H1 (cell line): ENCODE data around the gene CD7. TPM values are rescaled to one million over a fixed set of nuclear protein-coding genes. Genes with fewer than 3 reads are reported as not detected.

Source experiments
- CTCF ChIA-PET: fragments of 300-600 bp; sonication (Branson Sonifier 250); formaldehyde crosslinking; loops from one replicate; lab custom pipeline; 2021; ENCODE audit not compliant: partially characterized antibody; lab: Charles Lee
- POLR2A ChIA-PET: fragments of 300-600 bp; sonication (Branson Sonifier 250); formaldehyde crosslinking; loops from one replicate; lab custom pipeline; 2021; ENCODE audit warnings: inconsistent platforms; ENCODE audit not compliant: partially characterized antibody; lab: Charles Lee
- DNase-seq, 2 experiments: peaks; one replicate each; pipeline versions ENCODE4 v3.0.0 to v3.0.0-alpha.2; 2010 to 2022; ENCODE audit warnings: low spot score in 2 of 2, low read depth in 1 of 2, mixed read lengths in 1 of 2
- FAIRE-seq: peaks from 2 replicates; lab custom pipeline; 2011; peaks lifted over from hg19 to GRCh38; lab: Jason Lieb, UNC
- H2AFZ ChIP-seq: 2 replicates; pipeline ENCODE4 v1.8.1; 2012; ENCODE audit warnings: low read length, inconsistent platforms
- H2AK5ac ChIP-seq: 2 replicates; pipeline ENCODE4 v1.6.1; 2013; ENCODE audit warnings: low read depth, low read length
- H2BK120ac ChIP-seq: replicated peaks from 2 replicates; pipeline ENCODE3; 2013; ENCODE audit warnings: low read depth, low read length, inconsistent platforms
- H2BK12ac ChIP-seq: 2 replicates; pipeline ENCODE4 v1.6.1; 2013; ENCODE audit warnings: low read depth, low read length
- H2BK15ac ChIP-seq: 2 replicates; pipeline ENCODE4 v1.6.1; 2013; ENCODE audit warnings: low read length
- H2BK20ac ChIP-seq: 2 replicates; pipeline ENCODE4 v1.6.1; 2013; ENCODE audit warnings: low read length
- H2BK5ac ChIP-seq: 2 replicates; pipeline ENCODE4 v1.6.1; 2013; ENCODE audit warnings: low read depth, low read length
- H3K14ac ChIP-seq: 2 replicates; pipeline ENCODE4 v1.6.1; 2013; ENCODE audit warnings: inconsistent platforms; ENCODE audit not compliant: insufficient read length
- H3K18ac ChIP-seq: 2 replicates; pipeline ENCODE4 v1.6.1; 2013; ENCODE audit warnings: low read length; ENCODE audit errors: extremely low read depth
- H3K23ac ChIP-seq: 2 replicates; pipeline ENCODE4 v1.6.1; 2013; ENCODE audit warnings: inconsistent platforms; ENCODE audit not compliant: insufficient read length
- H3K23me2 ChIP-seq: 2 replicates; pipeline ENCODE4 v1.6.1; 2013; ENCODE audit warnings: low read depth, low read length
- H3K27ac ChIP-seq: 2 replicates; pipeline ENCODE4 v1.6.1; 2011; ENCODE audit warnings: low read depth, low read length, inconsistent platforms
- H3K27me3 ChIP-seq, 4 experiments: replicated peaks in 1 of 4; 1 replicate in 1 of 4; 2 replicates in 3 of 4; pipeline versions ENCODE4 v1.6.1 to v1.8.1; 2011 to 2013; ENCODE audit warnings: low read length in 3 of 4, mild to moderate bottlenecking in 3 of 4, inconsistent platforms in 2 of 4, mixed read lengths in 2 of 4, moderate library complexity in 1 of 4; ENCODE audit not compliant: control insufficient read depth in 3 of 4, insufficient read depth in 3 of 4; ENCODE audit errors: extremely low read depth in 1 of 4
- H3K36me3 ChIP-seq, 4 experiments: 2 replicates each; pipeline versions ENCODE4 v1.6.1 to v1.8.1; 2011 to 2013; ENCODE audit warnings: mild to moderate bottlenecking in 4 of 4, low read length in 3 of 4, moderate library complexity in 2 of 4, control low read depth in 1 of 4, inconsistent platforms in 1 of 4; ENCODE audit not compliant: insufficient read depth in 4 of 4, control insufficient read depth in 2 of 4
- H3K4ac ChIP-seq: replicated peaks from 2 replicates; pipeline ENCODE3; 2013; ENCODE audit warnings: low read length, low read depth, mixed read lengths, inconsistent platforms; ENCODE audit not compliant: insufficient read length
- H3K4me1 ChIP-seq, 4 experiments: replicated peaks in 1 of 4; 1 replicate in 1 of 4; 2 replicates in 3 of 4; pipeline versions ENCODE4 v1.6.1 to v1.8.1; 2011 to 2013; ENCODE audit warnings: low read length in 3 of 4, inconsistent platforms in 2 of 4, mixed read lengths in 1 of 4; ENCODE audit not compliant: insufficient read depth in 4 of 4, control insufficient read depth in 3 of 4
- H3K4me2 ChIP-seq, 2 experiments: 2 replicates each; pipeline versions ENCODE4 v1.6.1 to v1.8.1; 2011 to 2013; ENCODE audit warnings: low read depth in 2 of 2, low read length in 2 of 2, control low read depth in 1 of 2, inconsistent platforms in 1 of 2, mild to moderate bottlenecking in 1 of 2; ENCODE audit not compliant: insufficient read depth in 1 of 2
- H3K4me3 ChIP-seq, 4 experiments: fragments of 200-600, 300-600 bp in 1 of 4; sonication (generic), shearing (Covaris generic), sonication (Bioruptor Twin) in 1 of 4; 2 replicates each; pipeline versions ENCODE4 v1.5.1 to v1.8.1; 2011 to 2016; ENCODE audit warnings: low read length in 4 of 4, low read depth in 3 of 4, control low read depth in 2 of 4, inconsistent platforms in 2 of 4, mild to moderate bottlenecking in 2 of 4, mixed read lengths in 1 of 4, moderate library complexity in 1 of 4; ENCODE audit not compliant: insufficient read depth in 2 of 4; ENCODE audit errors: extremely low read depth in 1 of 4
- H3K56ac ChIP-seq: replicated peaks from 2 replicates; pipeline ENCODE3; 2013; ENCODE audit warnings: low read depth, mild to moderate bottlenecking, mixed read lengths, low read length, inconsistent platforms; ENCODE audit not compliant: insufficient read length
- H3K79me1 ChIP-seq: 2 replicates; pipeline ENCODE4 v1.6.1; 2013; ENCODE audit warnings: low read depth, low read length, control low read depth
- H3K79me2 ChIP-seq, 2 experiments: 2 replicates each; pipeline versions ENCODE4 v1.6.1 to v1.8.1; 2012 to 2013; ENCODE audit warnings: low read length in 2 of 2, mild to moderate bottlenecking in 2 of 2, inconsistent platforms in 1 of 2; ENCODE audit not compliant: insufficient read depth in 2 of 2, control insufficient read depth in 1 of 2
- H3K9ac ChIP-seq, 4 experiments: replicated peaks in 1 of 4; 1 replicate in 1 of 4; 2 replicates in 3 of 4; pipeline versions ENCODE4 v1.6.1 to v1.8.1; 2011 to 2013; ENCODE audit warnings: low read depth in 3 of 4, low read length in 3 of 4, control low read depth in 2 of 4, mild to moderate bottlenecking in 2 of 4, moderate library complexity in 2 of 4, inconsistent platforms in 1 of 4; ENCODE audit errors: extremely low read depth in 1 of 4
- H3K9me3 ChIP-seq, 2 experiments: 2 replicates each; pipeline versions ENCODE4 v1.6.1 to v1.8.1; 2012 to 2013; ENCODE audit warnings: mild to moderate bottlenecking in 2 of 2, moderate library complexity in 2 of 2, control low read depth in 1 of 2, inconsistent platforms in 1 of 2, low read depth in 1 of 2, low read length in 1 of 2, mixed read lengths in 1 of 2; ENCODE audit not compliant: insufficient read depth in 2 of 2
- H4K20me1 ChIP-seq, 2 experiments: replicated peaks in 1 of 2; 2 replicates each; pipeline versions ENCODE3 to v1.8.1; 2011 to 2013; ENCODE audit warnings: inconsistent platforms in 2 of 2, low read length in 2 of 2, mild to moderate bottlenecking in 1 of 2; ENCODE audit not compliant: insufficient read depth in 2 of 2, control insufficient read depth in 1 of 2
- H4K5ac ChIP-seq: 2 replicates; pipeline ENCODE4 v1.6.1; 2013; ENCODE audit warnings: low read length, low read depth, mixed read lengths, inconsistent platforms; ENCODE audit not compliant: insufficient read length
- H4K8ac ChIP-seq: 2 replicates; pipeline ENCODE4 v1.8.0; 2013; ENCODE audit warnings: mild to moderate bottlenecking, moderate library complexity, low read length, inconsistent platforms; ENCODE audit not compliant: insufficient read depth; ENCODE audit errors: extremely low read depth
- H4K91ac ChIP-seq: replicated peaks from 2 replicates; pipeline ENCODE3; 2013; ENCODE audit warnings: low read length, mixed read lengths, inconsistent platforms; ENCODE audit not compliant: insufficient read length
- BRCA1 ChIP-seq: IDR thresholded peaks from 2 replicates; pipeline ENCODE4 v1.6.1; 2012; ENCODE audit warnings: low read depth, low read length, improper control_type of control experiment
- CBX8 ChIP-seq: fragments of 300-800, 300-1000 bp; sonication (generic); IDR thresholded peaks from 2 replicates; pipeline ENCODE4 v1.7.1; 2016; ENCODE audit warnings: low read depth, low read length, borderline replicate concordance
- CHD1 ChIP-seq: IDR thresholded peaks from 2 replicates; pipeline ENCODE4 v1.6.1; 2012; ENCODE audit warnings: low read depth, low read length, improper control_type of control experiment
- CREB1 ChIP-seq: IDR thresholded peaks from 2 replicates; pipeline ENCODE4 v1.6.1; 2012; ENCODE audit warnings: inconsistent platforms
- POLR2AphosphoS5 ChIP-seq: IDR thresholded peaks from 2 replicates; pipeline ENCODE4 v1.6.1; 2011; ENCODE audit warnings: low read depth, low read length
- RXRA ChIP-seq: IDR thresholded peaks from 2 replicates; pipeline ENCODE4 v1.6.1; 2011; ENCODE audit warnings: low read depth, mild to moderate bottlenecking, low read length, moderate library complexity; ENCODE audit not compliant: insufficient read depth
- SAP30 ChIP-seq: fragments of 300-600 bp; sonication (generic); IDR thresholded peaks from 2 replicates; pipeline ENCODE4 v1.7.1; 2012; ENCODE audit warnings: low read length, moderate library complexity, mild to moderate bottlenecking, inconsistent platforms; ENCODE audit not compliant: insufficient read depth, insufficient replicate concordance
- SIX5 ChIP-seq: IDR thresholded peaks from 2 replicates; pipeline ENCODE4 v1.6.1; 2011; ENCODE audit warnings: mild to moderate bottlenecking, low read depth, low read length
- TEAD4 ChIP-seq: IDR thresholded peaks from 2 replicates; pipeline ENCODE4 v1.6.1; 2012; ENCODE audit warnings: low read depth, low read length, inconsistent platforms, mixed read lengths
- YY1 ChIP-seq: IDR thresholded peaks from 2 replicates; pipeline ENCODE4 v1.6.1; 2011; ENCODE audit warnings: low read depth, mild to moderate bottlenecking, low read length
- WGBS, 2 experiments: shearing (Covaris generic) in 1 of 2; methylation state at CpG; one replicate each; pipeline versions ENCODE4 v1.1.6 to v1.1.7; 2013 to 2015; ENCODE audit warnings: low lambda C conversion rate in 2 of 2, mixed read lengths in 2 of 2, inconsistent platforms in 1 of 2, low coverage in 1 of 2, missing lambda C conversion rate in 1 of 2; ENCODE audit not compliant: insufficient replicate concordance in 2 of 2, insufficient coverage in 1 of 2, insufficient read length in 1 of 2; ENCODE audit errors: extremely low coverage in 1 of 2, missing lambda C conversion rate in 1 of 2; 5-methylcytosine and 5-hydroxymethylcytosine counted together
- polyA plus RNA-seq, 7 experiments: library from polyadenylated mRNA; depleted of rRNA in 3 of 7; stranded (reverse) in 5 of 7; unstranded in 2 of 7; fragments of >200 nt in 5 of 7; fragments of 200-250 nt in 2 of 7; gene quantifications; 1 replicate in 5 of 7; 2 replicates in 1 of 7; 4 replicates in 1 of 7; pipeline versions ENCODE4 v1.2.1 to v1.2.3, GENCODE V29; 2011 to 2013; ENCODE audit warnings: missing spikeins in 2 of 7, mixed read lengths in 2 of 7
- total RNA-seq: library from RNA; stranded (reverse); fragmentation: NEBNext Ultra II Directional; extraction: Animal tissue kit (Norgen Biotek cat#: 25700); gene quantifications from 2 replicates; pipeline ENCODE4 v1.2.1, GENCODE V29; 2021

CD7 gene
- total and polyA plus RNA-seq, 2 of the 8 experiments (the other 6 are each of a cell fraction or from before 2014, with no cell fraction given): 0.83 to 0.86 TPM

- H4K20me1 ChIP-seq: no peaks in the 10 kb centered on the region
- no peak overlapping the region for H3K4me3 ChIP-seq
- no peak overlapping the region for H4K91ac ChIP-seq
- no peak overlapping the region for H2BK20ac ChIP-seq
- H3K36me3 ChIP-seq: no peaks in the 10 kb centered on the region; a peak in 1 of 8 replicates
- DNase-seq: peak in 1 of 2 experiments; percentile 46
- 85% methylated on average over 23 of the region's 23 CpGs; no CpG with 5 or more reads in 1 of the 2 experiments for WGBS, 2 experiments
- no peaks in the 10 kb centered on the region for H3K27me3 ChIP-seq
- H3K18ac ChIP-seq: no peak overlapping the region
- no peak overlapping the region for H2AK5ac ChIP-seq
- no peak overlapping the region for H2AFZ ChIP-seq
- no peak overlapping the region; the same call in 1 of the 2 replicates for H2BK5ac ChIP-seq
- TF ChIP-seq SIX5: no peak
- TF ChIP-seq YY1: no peak
- no peak for TF ChIP-seq CBX8
- no peak for TF ChIP-seq RXRA
- no peak for TF ChIP-seq CHD1
- TF ChIP-seq POLR2AphosphoS5: no peak
- TF ChIP-seq CREB1: no peak
- TF ChIP-seq SAP30: no peak
- no peak for TF ChIP-seq TEAD4
- no peak for TF ChIP-seq BRCA1
- no peak overlapping the region for H3K14ac ChIP-seq
- H2BK12ac ChIP-seq: no peak overlapping the region
- no peak overlapping the region for H2BK120ac ChIP-seq
- no peaks in the 10 kb centered on the region for H3K23me2 ChIP-seq
- H3K9me3 ChIP-seq: no peaks in the 10 kb centered on the region
- H3K79me1 ChIP-seq: no peaks in the 10 kb centered on the region
- H3K56ac ChIP-seq: no peak overlapping the region
- ChIA-PET POLR2A (interaction anchor here (0.6 to 2.4 kb wide), 5 partner anchors 9 to 69 kb away, joined by 3 to 18 read pairs (median 3); partner anchors contain the start of gene CSNK1D), CTCF (interaction anchor here (0.7 to 2.3 kb wide), 5 partner anchors 12 to 75 kb away, joined by 3 to 9 read pairs (median 3); partner anchors contain the start of gene CD7)
- H3K27ac ChIP-seq: no peak overlapping the region
- H3K4ac ChIP-seq: no peak overlapping the region
- no peaks in the 10 kb centered on the region for H3K4me1 ChIP-seq
- FAIRE-seq: no peak
- no peak overlapping the region for H4K5ac ChIP-seq
- H3K4me2 ChIP-seq: no peak overlapping the region
- no peaks in the 10 kb centered on the region for H3K79me2 ChIP-seq
- peak overlapping the region; percentile 68; the same call in 1 of the 2 replicates for H4K8ac ChIP-seq
- no peak overlapping the region for H3K9ac ChIP-seq
- H2BK15ac ChIP-seq: 0 out of 2 replicates have a peak overlapping the region, but pooled peaks have one; percentile 29
- no peak overlapping the region for H3K23ac ChIP-seq
Measured at GRCh38 chr17:82304826-82305726, 12.3 kb downstream of the CD7 start.
